Gastrocnemius medialis (tissue), 4 donors: ENCODE measurements around the gene CTSA.

Experiments used
- CTCF ChIP-seq, 5 experiments: fragments of 450-650 bp in 3 of 5; fragments of 200-600 bp in 2 of 5; sonication (generic) in 2 of 5; IDR thresholded peaks in 4 of 5; conservative IDR thresholded peaks in 1 of 5; 1 replicate in 4 of 5; 2 replicates in 1 of 5; pipeline ENCODE4 v1.5.1; 2016 to 2019; ENCODE audit warnings: antibody characterized with exemption in 5 of 5, mild to moderate bottlenecking in 3 of 5, moderate library complexity in 3 of 5
- POLR2A ChIP-seq, 2 donors: fragments of 450-650 bp; IDR thresholded peaks; one replicate each; pipeline ENCODE4 v1.6.1; 2017; ENCODE audit warnings: antibody characterized with exemption in 2 of 2, mild to moderate bottlenecking in 2 of 2, moderate library complexity in 2 of 2

GRCh38 chr20:45867136-45867818 lies 23.9 kb upstream of the CTSA start:
- no peak for TF ChIP-seq POLR2A (IDR thresholded peaks at IDR 0.05)
- no peak for TF ChIP-seq CTCF (IDR thresholded peaks at IDR 0.05 in 4 of 5, conservative IDR thresholded peaks at IDR 0.05 in 1 of 5)
